Measurements from ENCODE around the gene FHOD1.

DNA sequence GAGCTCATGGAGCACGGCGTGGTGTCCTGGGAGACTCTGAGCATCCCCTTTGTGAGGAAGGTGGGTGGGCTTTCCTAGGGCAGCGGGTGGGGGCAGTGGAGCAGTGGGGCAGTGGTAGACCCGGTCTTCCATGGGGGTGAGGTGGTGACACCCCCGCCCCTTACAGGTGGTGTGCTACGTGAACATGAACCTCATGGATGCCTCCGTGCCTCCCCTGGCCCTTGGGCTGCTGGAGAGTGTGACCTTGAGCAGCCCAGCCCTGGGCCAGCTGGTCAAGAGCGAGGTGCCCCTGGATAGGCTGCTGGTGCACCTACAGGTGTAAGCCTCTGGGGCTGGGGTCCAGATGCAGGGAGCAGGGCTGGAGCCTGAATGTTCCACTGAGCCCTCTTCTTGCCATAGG is 46.8 kb downstream of the FHOD1 start:
- TF ChIP-seq YY1 (tag by site-specific recombination; IDR thresholded peaks at IDR 0.05) (no peak), HOXA7 (CRISPR knock-in tag; IDR thresholded peaks at IDR 0.05; ENCODE audit: borderline replicate concordance) (no peak)

All from HEK293 (cell line).